Calu3 (cell line): ENCODE measurements around the gene MAGOHB. TPM values are rescaled to one million over a fixed set of nuclear protein-coding genes. Genes with fewer than 3 reads are reported as not detected.
A peak's percentile ranks its signal among the peaks of the same experiment; 100 is the strongest.

Experiments used
- BruUV-seq: library from RNA; stranded (reverse); fragments of 400-500 nt; replicated peaks from 2 replicates; lab custom pipeline; 2021; lab: Mats Ljungman, UMichigan
- CTCF ChIA-PET: fragments of 300-600 bp; sonication (Branson Sonifier 250); formaldehyde crosslinking; loops from one replicate; lab custom pipeline; 2022; ENCODE audit warnings: antibody characterized with exemption; lab: Charles Lee
- DNase-seq: peaks from one replicate; pipeline ENCODE4 v3.0.0; 2022
- H3K27ac Mint-ChIP-seq: one replicate; pipeline ENCODE4 v1.8.0; 2022; ENCODE audit warnings: mixed read lengths; ENCODE audit not compliant: unreplicated experiment
- H3K27me3 Mint-ChIP-seq: one replicate; pipeline ENCODE4 v1.8.0; 2022; ENCODE audit warnings: mixed read lengths; ENCODE audit not compliant: unreplicated experiment
- H3K36me3 Mint-ChIP-seq: one replicate; pipeline ENCODE4 v1.8.0; 2022; ENCODE audit warnings: mild to moderate bottlenecking, moderate library complexity, mixed read lengths; ENCODE audit not compliant: insufficient read depth, unreplicated experiment
- H3K4me1 Mint-ChIP-seq: one replicate; pipeline ENCODE4 v1.8.0; 2022; ENCODE audit warnings: mild to moderate bottlenecking, low read depth, mixed read lengths; ENCODE audit not compliant: unreplicated experiment
- H3K4me3 Mint-ChIP-seq: one replicate; pipeline ENCODE4 v1.8.0; 2022; ENCODE audit warnings: mild to moderate bottlenecking, low read depth, moderate library complexity, mixed read lengths; ENCODE audit not compliant: unreplicated experiment
- H3K9me3 Mint-ChIP-seq: one replicate; pipeline ENCODE4 v1.8.0; 2022; ENCODE audit warnings: low read depth, mixed read lengths; ENCODE audit not compliant: unreplicated experiment
- intact Hi-C: fragments of 100-400 bp; cut with micrococcal nuclease; formaldehyde crosslinking; loops from one replicate; pipeline ENCODE4 v1.10.0; 2022; ENCODE audit not compliant: unreplicated experiment
- total RNA-seq: library from RNA; stranded (reverse); gene quantifications from 2 replicates; pipeline ENCODE4 v1.2.3, GENCODE V29; 2022
- TF ChIP-seq, protein P1 (sequence below): fragments of 200-600 bp; IDR thresholded peaks from one replicate; pipeline ENCODE4 v1.8.0; 2022; ENCODE audit warnings: antibody characterized with exemption; ENCODE audit not compliant: unreplicated experiment

The MAGOHB gene
- total RNA-seq, 1 experiment from 2014 or later, result 61.4 TPM

DNA sequence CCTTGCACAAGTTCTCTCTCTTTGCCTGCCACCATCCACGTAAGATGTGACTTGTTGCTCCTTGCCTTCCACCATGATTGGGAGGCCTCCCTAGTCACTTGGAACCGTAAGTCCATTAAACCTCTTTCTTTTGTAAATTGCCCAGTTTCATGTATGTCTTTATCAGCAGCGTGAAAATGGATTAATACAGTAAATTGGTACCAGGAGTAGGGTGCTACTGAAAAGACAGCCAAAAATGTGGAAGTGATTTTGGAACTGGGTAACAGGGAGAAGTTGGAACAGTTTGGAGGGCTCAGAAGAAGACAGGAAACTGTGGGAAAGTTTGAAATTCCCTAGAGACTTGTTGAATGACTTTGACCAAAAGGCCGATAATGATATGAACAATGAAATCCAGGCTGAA is 32.5 kb upstream of the MAGOHB start:
- DNase-seq, result no peak
- Mint-ChIP-seq H3K27me3 (no peaks in the 10 kb centered on the region), H3K36me3 (no peaks in the 10 kb centered on the region), H3K4me3 (no peak overlapping the region), H3K27ac (no peak overlapping the region), H3K4me1 (no peaks in the 10 kb centered on the region), H3K9me3 (peaks cover 7% of the 10 kb centered on the region)
- CTCF ChIA-PET, result no interaction called here
- no TSS peak for BruUV-seq
- intact Hi-C loops, result loop anchor here (2.0 kb wide), 1 partner anchor 15 kb away; no protein-coding TSS in a partner anchor
- TF ChIP-seq, protein P1, sequence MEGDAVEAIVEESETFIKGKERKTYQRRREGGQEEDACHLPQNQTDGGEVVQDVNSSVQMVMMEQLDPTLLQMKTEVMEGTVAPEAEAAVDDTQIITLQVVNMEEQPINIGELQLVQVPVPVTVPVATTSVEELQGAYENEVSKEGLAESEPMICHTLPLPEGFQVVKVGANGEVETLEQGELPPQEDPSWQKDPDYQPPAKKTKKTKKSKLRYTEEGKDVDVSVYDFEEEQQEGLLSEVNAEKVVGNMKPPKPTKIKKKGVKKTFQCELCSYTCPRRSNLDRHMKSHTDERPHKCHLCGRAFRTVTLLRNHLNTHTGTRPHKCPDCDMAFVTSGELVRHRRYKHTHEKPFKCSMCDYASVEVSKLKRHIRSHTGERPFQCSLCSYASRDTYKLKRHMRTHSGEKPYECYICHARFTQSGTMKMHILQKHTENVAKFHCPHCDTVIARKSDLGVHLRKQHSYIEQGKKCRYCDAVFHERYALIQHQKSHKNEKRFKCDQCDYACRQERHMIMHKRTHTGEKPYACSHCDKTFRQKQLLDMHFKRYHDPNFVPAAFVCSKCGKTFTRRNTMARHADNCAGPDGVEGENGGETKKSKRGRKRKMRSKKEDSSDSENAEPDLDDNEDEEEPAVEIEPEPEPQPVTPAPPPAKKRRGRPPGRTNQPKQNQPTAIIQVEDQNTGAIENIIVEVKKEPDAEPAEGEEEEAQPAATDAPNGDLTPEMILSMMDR, result no peak

DNA sequence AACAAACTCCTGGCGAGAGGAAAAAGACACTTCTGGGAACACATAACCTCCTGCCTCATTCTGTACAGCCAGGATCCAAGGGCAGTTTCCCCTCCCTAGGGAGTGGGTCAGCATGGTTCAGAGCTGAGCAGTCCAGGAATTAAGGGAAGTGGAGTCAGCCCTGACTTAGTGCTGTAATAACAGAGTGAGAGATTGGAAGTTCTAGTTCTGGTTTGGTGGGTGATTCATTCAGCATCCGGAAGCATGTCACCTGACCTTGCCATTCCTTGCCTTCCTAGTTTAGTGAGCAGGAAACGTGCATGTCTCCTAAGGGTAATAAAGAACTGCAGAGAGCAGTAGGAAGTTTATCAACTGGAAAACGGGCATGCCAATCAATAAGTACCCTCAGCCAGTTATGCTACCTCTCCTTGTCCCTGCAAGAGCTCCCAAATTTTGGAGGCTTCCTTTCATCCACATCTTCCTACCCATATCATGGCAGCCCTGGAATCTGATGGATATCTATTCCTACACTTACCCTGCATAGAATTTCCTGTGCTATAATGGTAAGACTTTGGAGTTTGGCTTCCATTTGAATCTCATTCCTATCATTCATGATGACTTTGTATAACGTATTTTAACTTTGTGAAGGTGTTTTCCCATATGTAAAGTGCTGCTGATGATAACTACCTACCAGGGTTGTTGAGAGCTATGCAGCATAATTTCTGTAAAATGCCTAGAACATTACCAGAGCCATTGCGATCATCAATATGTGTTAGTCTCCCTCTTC is 28.5 kb upstream of the MAGOHB start:
- Mint-ChIP-seq H3K36me3 (no peaks in the 10 kb centered on the region), H3K4me1 (peaks cover under 1% of the 10 kb centered on the region), H3K9me3 (peaks cover 7% of the 10 kb centered on the region), H3K27ac (no peak overlapping the region), H3K27me3 (no peaks in the 10 kb centered on the region), H3K4me3 (no peak overlapping the region)
- no peak for DNase-seq
- intact Hi-C loops, result no loop called here
- TF ChIP-seq, protein P1, result no peak
- CTCF ChIA-PET, result interaction anchor here (0.6 kb wide), 1 partner anchor 796 kb away, joined by 4 read pairs; no protein-coding TSS in a partner anchor
- no TSS peak for BruUV-seq

GRCh38 chr12:10638728-10639127 is 25.3 kb upstream of the MAGOHB start:
- no TSS peak for BruUV-seq
- CTCF ChIA-PET, result interaction anchor here (0.7 kb wide), 1 partner anchor 14 kb away, joined by 3 read pairs; no protein-coding TSS in a partner anchor
- H3K9me3 Mint-ChIP-seq, result no peaks in the 10 kb centered on the region
- no peaks in the 10 kb centered on the region for H3K27me3 Mint-ChIP-seq
- DNase-seq, result no peak
- intact Hi-C loops, result loop anchor here (5.0 kb wide), 1 partner anchor 34 kb away; the partner anchor contains the start of gene STYK1
- no peaks in the 10 kb centered on the region for H3K36me3 Mint-ChIP-seq
- H3K4me3 Mint-ChIP-seq, result no peak overlapping the region
- TF ChIP-seq, protein P1, result no peak
- peaks cover 11% of the 10 kb centered on the region for H3K4me1 Mint-ChIP-seq
- H3K27ac Mint-ChIP-seq, result no peak overlapping the region

GRCh38 chr12:10636611-10637010 is 23.2 kb upstream of the MAGOHB start:
- Mint-ChIP-seq H3K27ac (no peak overlapping the region), H3K9me3 (no peaks in the 10 kb centered on the region), H3K4me1 (peaks cover 11% of the 10 kb centered on the region), H3K36me3 (peaks cover 6% of the 10 kb centered on the region), H3K4me3 (no peak overlapping the region), H3K27me3 (no peaks in the 10 kb centered on the region)
- intact Hi-C loops, result loop anchor here (5.0 kb wide), 1 partner anchor 36 kb away; the partner anchor contains the start of gene STYK1
- peak; percentile 12 for DNase-seq
- BruUV-seq, result no TSS peak
- TF ChIP-seq, protein P1, result no peak
- CTCF ChIA-PET, result no interaction called here
